Measurements from ENCODE around the gene MRLN. TPM values are rescaled to one million over a fixed set of nuclear protein-coding genes. Genes with fewer than 3 reads are reported as not detected.

The MRLN gene
- total and polyA plus RNA-seq, 2 of the 8 experiments (the other 6 are each of a cell fraction or from before 2014, with no cell fraction given), result 0.21 TPM; not detected in 1

DNA sequence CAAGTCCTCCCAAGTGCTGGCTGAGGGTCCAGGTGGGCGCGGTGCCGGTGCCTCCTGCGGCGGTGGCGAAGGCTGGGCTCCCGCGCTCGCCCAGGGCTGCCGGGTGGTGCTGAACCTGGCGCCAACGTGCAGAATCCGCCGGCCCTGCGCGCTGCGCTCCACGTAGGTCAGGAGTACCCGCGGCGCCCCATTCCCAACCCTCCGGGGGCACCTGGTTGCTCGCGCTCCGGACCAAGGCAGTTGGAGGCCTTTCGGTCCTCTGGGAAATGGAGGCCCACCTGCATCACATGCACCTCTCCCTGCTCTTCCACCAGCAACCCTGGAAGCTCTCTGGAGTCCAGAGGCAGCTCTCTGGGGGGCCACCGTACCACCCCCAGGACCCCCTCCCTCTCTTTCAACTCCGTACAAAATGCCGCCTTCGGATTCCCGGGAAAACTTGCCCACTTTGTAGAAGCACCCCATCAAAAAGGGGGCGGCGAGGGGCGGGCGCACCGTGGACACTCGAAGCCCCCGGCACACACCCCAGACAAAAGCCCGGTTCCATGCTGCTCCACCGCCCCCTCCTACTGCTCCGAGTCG, 44.4 kb downstream of the MRLN start (continued):
- TF ChIP-seq CHD7 (IDR thresholded peaks at IDR 0.05; ENCODE audit: insufficient replicate concordance, low read length) (no peak), TEAD4 (IDR thresholded peaks at IDR 0.05; ENCODE audit: low read depth, low read length) (no peak), SAP30 (IDR thresholded peaks at IDR 0.05; ENCODE audit: insufficient read depth, insufficient replicate concordance, low read length) (no peak), EZH2 (IDR thresholded peaks at IDR 0.05; ENCODE audit: low read depth, low read length, severe bottlenecking) (no peak), RXRA (IDR thresholded peaks at IDR 0.05; ENCODE audit: insufficient read depth, low read depth, low read length) (no peak), YY1 (IDR thresholded peaks at IDR 0.05; ENCODE audit: low read depth, low read length) (peak; percentile 40; the same call in 1 of the 2 replicates), CEBPB (IDR thresholded peaks at IDR 0.05; ENCODE audit: low read depth, low read length) (no peak), POLR2AphosphoS5 (IDR thresholded peaks at IDR 0.05; ENCODE audit: low read depth, low read length) (peak; percentile 51; the same call in 1 of the 2 replicates), FOSL1 (IDR thresholded peaks at IDR 0.05; ENCODE audit: insufficient read depth, low read depth, low read length) (no peak)
- TF ChIP-seq, protein P1, sequence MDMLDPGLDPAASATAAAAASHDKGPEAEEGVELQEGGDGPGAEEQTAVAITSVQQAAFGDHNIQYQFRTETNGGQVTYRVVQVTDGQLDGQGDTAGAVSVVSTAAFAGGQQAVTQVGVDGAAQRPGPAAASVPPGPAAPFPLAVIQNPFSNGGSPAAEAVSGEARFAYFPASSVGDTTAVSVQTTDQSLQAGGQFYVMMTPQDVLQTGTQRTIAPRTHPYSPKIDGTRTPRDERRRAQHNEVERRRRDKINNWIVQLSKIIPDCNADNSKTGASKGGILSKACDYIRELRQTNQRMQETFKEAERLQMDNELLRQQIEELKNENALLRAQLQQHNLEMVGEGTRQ (IDR thresholded peaks at IDR 0.05; ENCODE audit: low read length), result no peak

All from H1 (cell line).